AG09319 (cell line): ENCODE results near the gene BIRC3.

Experiments used
- DNase-seq: peaks from one replicate; pipeline ENCODE4 v3.0.0-alpha.2; 2010; ENCODE audit warnings: low read depth; ENCODE audit errors: extremely low read depth
- CTCF ChIP-seq: IDR thresholded peaks from 2 replicates; pipeline ENCODE4 v1.5.1; 2011; ENCODE audit warnings: low read depth, mild to moderate bottlenecking, inconsistent platforms, low read length, moderate library complexity

Gene BIRC3

GRCh38 chr11:102317099-102317767 is at the start of gene BIRC3:
Gene BIRC3, plus strand, starts transcription at chr11:102317484. Its CDS starts 7,026 bp downstream, at chr11:102324510.
- DNase-seq, result peak; percentile 82
- peak; percentile 28 for TF ChIP-seq CTCF

DNA sequence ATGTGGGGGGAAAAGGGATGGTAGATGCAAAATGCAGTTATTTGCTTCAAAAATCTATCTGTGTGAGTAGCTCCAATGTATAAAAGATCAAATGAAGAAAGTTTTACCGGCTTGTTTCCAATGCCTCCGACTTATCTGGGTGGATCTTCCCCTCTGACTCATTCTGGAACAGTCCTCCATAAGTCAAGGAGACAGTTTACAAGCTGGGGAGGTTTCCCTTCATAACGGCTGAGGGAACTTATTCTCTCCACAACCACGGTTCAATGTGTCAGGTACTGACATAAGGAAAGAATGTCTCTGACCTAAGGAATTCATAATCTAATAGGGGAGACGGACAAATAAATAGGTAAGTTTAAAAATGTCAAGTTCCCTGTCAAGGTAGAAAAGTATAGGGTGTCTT is 49.7 kb upstream of the BIRC3 start:
- no peak for TF ChIP-seq CTCF
- DNase-seq, result no peak

DNA sequence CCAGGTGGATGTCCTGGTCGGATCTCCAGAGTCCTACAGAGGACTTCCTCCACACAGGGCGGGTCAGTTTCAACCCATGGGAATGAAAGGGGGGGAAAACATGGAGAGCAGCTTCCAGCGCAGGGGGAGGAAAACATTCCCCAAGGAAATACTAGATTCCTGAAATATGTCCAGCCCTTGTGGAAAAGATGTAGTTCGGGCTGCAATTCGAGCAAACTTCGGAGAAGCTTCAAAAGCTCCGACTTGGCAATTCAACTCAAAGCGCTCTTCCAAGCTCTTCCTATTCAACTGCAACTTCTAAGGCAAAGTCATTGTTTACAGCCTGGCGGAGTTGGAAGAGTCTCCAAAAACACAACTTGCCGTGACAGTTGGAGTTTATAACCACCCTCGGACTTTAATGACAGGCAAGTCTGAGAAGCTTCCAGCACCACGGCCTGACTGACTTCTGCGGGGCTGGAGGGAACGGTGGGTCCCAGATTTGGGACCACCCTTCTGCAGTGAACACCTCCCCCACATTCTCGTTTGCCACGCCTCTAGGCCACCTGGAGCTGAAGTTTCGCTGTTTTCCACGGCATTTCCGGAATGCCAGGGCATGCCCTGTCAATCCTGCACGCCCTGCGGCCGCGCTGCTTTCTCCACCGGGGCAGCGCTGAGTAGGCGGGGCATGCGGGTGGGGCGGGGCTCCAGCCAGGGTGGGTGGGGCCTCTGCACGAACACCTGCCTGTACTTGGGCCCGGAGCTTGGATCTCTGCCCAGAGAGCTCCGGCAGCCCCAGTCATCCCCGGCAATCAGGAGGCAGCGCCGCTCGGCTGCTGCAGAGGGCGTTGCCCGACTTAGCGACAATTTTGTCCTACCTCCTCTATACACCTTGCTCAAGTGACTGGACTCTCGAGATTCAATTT is 49.0 kb upstream of the BIRC3 start:
- TF ChIP-seq CTCF, result peak; percentile 43
- peak; percentile 28 for DNase-seq

DNA sequence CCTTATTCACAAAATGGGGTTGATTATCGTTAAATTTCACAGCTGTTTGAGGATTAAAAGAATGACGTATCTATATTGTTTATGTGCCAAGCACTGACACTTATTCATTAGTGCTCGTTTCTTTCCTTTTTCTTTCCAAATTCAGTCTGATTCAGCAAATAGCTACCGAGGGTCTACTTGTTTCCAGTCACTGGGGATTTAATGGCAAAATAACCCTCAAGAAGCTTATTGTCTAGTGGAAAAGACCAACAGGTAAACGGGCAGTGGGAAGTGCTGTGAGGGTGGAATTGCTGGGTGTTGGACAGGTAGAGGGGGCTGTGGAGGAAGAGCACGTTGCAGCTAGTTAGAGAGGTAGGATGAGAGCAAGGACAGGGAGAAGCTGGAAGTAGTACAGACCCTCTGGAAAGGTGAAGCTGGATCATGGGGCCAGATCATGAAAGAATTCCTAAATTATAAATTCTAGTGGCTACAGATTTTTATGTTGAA is 48.3 kb upstream of the BIRC3 start:
- no peak for DNase-seq
- TF ChIP-seq CTCF, result no peak

DNA sequence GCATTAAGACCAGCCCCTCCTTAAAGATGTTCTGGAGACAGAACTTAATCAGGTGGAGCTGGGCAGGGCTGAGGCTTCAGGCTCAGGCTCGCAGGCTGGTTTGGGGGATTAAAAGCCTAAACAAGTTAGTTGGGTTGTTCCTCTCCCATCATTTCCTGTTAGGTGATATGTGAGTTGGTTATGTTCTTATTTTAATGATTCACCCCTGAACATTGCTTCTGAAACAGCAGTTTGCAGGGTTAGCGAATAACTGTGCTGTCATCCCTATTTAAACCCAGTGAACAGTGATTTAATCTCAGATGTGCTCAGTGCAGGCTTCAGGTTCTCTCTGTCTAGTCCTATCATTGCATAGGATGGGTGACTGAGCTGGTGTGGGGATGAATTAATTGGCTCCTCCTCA is 47.4 kb upstream of the BIRC3 start:
- DNase-seq, result no peak
- no peak for TF ChIP-seq CTCF

DNA sequence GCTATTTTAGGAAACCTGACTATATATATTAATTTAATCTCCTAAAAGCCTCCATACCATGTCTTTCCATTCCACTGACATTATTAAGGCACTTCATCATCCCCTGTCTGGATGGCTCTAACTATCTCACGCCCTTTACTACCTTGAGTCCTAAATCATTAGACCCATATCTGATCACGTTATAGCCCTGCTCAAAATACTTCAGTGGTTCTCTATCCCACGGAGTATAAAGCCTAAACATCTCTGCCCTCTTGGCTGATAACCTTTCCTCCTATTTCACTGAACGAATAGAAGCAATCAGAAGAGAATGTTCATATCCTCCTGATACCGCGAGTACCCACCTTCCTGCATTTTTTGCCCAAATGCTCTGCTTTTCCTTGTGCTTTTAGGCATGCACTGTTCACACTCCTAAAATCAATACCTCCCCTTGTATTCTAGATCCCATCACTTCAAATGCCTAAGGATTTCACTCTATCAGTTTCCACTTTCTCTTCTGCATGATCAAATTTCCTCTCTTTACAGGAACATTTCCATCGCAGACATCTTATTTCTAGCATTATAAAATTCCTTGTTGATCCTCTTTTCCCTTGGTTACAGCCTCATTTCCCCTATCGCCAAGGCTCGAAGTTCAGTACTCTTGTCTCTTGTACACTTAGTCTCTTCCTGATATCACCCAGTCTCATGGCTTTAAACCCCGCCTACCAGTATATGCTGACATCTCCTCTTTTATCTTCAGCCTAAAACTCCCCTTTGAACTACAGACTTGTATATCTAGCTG is 45.0 kb upstream of the BIRC3 start:
- no peak for DNase-seq
- TF ChIP-seq CTCF, result no peak

GRCh38 chr11:102274628-102275027 is 42.7 kb upstream of the BIRC3 start:
- TF ChIP-seq CTCF, result no peak
- DNase-seq, result no peak
